Lower leg skin (tissue), 3 donors: ENCODE results near the gene KLF7.

Source experiments
- CTCF ChIP-seq, 3 donors: fragments of 450-650 bp; IDR thresholded peaks; one replicate each; pipeline ENCODE4 v1.5.1; 2016; ENCODE audit warnings: antibody characterized with exemption in 3 of 3, mild to moderate bottlenecking in 3 of 3, moderate library complexity in 2 of 3
- POLR2A ChIP-seq, 2 donors: fragments of 450-650 bp; IDR thresholded peaks; one replicate each; pipeline ENCODE4 v1.6.1; 2016 to 2017; ENCODE audit warnings: antibody characterized with exemption in 2 of 2, mild to moderate bottlenecking in 1 of 2, moderate library complexity in 1 of 2

DNA sequence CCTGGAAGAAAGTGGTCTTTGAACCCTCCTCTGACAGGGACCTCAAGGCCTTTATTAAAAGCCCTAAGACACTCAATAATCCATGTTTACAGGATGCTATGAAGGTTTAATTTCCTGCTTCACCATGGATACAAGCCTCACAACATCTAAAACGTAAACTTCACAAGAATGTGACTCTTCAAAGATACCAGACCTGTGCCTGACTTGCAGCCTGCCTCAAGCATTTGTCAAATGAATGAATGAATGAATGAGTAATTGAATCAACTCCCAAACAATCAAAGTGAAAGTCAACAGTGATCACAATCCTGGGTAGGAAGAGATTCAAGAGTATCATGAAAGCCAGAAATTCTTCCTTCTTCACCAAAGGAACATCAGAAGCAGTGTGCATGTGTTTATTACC lies 30.4 kb downstream of the KLF7 start:
- TF ChIP-seq CTCF (IDR thresholded peaks at IDR 0.05): no peak
- TF ChIP-seq POLR2A (IDR thresholded peaks at IDR 0.05): no peak
